Liver (tissue), 3 donors: ENCODE measurements around the gene ARHGEF12.

ENCODE experiments used
- CTCF ChIP-seq: fragments of 150-350 bp; IDR thresholded peaks from 2 replicates; pipeline ENCODE4 v1.5.1; 2017; ENCODE audit warnings: improper control_type of control experiment, low read depth, low read length; ENCODE audit not compliant: missing input control
- EGR1 ChIP-seq, 2 donors: IDR thresholded peaks; 2 replicates each; pipeline ENCODE4 v1.6.1; 2016 to 2018; ENCODE audit warnings: antibody characterized with exemption in 2 of 2, low read depth in 2 of 2
- FOXA1 ChIP-seq: IDR thresholded peaks from 2 replicates; pipeline ENCODE4 v1.6.1; 2016; ENCODE audit warnings: antibody characterized with exemption
- HNF4G ChIP-seq: IDR thresholded peaks from 2 replicates; pipeline ENCODE4 v1.6.1; 2016; ENCODE audit warnings: antibody characterized with exemption
- JUND ChIP-seq, 2 donors: IDR thresholded peaks; 2 replicates each; pipeline ENCODE4 v1.6.1; 2016; ENCODE audit warnings: antibody characterized with exemption in 2 of 2
- MAX ChIP-seq: IDR thresholded peaks from 2 replicates; pipeline ENCODE4 v1.6.1; 2016; ENCODE audit warnings: antibody characterized with exemption
- RAD21 ChIP-seq, 2 donors: IDR thresholded peaks; 2 replicates each; pipeline ENCODE4 v1.6.1; 2016; ENCODE audit warnings: antibody characterized with exemption in 2 of 2, mild to moderate bottlenecking in 2 of 2
- REST ChIP-seq: IDR thresholded peaks from 2 replicates; pipeline ENCODE4 v1.6.1; 2016; ENCODE audit warnings: antibody characterized with exemption, mild to moderate bottlenecking
- RXRA ChIP-seq, 2 donors: IDR thresholded peaks; 2 replicates each; pipeline ENCODE4 v1.6.1; 2017 to 2018; ENCODE audit warnings: antibody characterized with exemption in 2 of 2, mild to moderate bottlenecking in 1 of 2
- TAF1 ChIP-seq: conservative IDR thresholded peaks from 2 replicates; pipeline ENCODE4 v1.6.1; 2016; ENCODE audit warnings: antibody characterized with exemption, mild to moderate bottlenecking
- YY1 ChIP-seq: IDR thresholded peaks from 2 replicates; pipeline ENCODE4 v1.6.1; 2016; ENCODE audit warnings: antibody characterized with exemption, mild to moderate bottlenecking
- ZBTB33 ChIP-seq: IDR thresholded peaks from 2 replicates; pipeline ENCODE4 v1.6.1; 2016; ENCODE audit warnings: antibody characterized with exemption
- donor health status: healthy.
- donor health status: healthy.

GRCh38 chr11:120399307-120399706 lies 63.1 kb downstream of the ARHGEF12 start:
- TF ChIP-seq JUND (IDR thresholded peaks at IDR 0.05) (no peak), CTCF (no peak), RAD21 (IDR thresholded peaks at IDR 0.05) (no peak), YY1 (no peak), RXRA (IDR thresholded peaks at IDR 0.05) (no peak), HNF4G (no peak), ZBTB33 (no peak), REST (no peak), FOXA1 (no peak), MAX (no peak), TAF1 (no peak), EGR1 (IDR thresholded peaks at IDR 0.05; ENCODE audit: low read depth in 2 of 2) (no peak)
